ENCODE results near the gene CREBRF.

The CREBRF gene

GRCh38 chr5:173159256-173159655 is 103.1 kb downstream of the CREBRF start:
- no peak for DNase-seq (ENCODE audit: extremely low read depth, low read depth)
- TF ChIP-seq CTCF (IDR thresholded peaks at IDR 0.05; ENCODE audit: low read depth, low read length), result no peak

DNA sequence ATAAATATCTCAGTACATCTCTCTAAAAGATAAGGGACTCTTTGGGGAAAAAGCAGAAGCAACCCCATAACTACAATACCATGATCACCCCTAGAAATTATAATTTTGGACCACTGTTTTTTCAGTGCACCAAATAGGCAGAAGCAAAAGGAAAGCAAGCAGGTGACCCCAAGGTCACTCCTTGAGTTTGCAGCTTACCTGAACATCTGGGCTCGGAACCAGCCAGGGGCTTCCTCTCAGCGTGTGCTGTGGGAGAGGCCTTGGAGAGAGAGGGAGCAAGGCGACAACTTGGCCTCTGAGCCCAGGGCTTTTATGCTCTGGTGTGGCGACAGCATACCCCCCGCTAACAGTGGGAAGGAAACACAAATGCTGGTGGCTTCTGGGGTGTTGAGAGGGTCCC is 105.0 kb downstream of the CREBRF start:
- TF ChIP-seq CTCF (IDR thresholded peaks at IDR 0.05; ENCODE audit: low read depth, low read length), result no peak
- DNase-seq (ENCODE audit: extremely low read depth, low read depth), result no peak

DNA sequence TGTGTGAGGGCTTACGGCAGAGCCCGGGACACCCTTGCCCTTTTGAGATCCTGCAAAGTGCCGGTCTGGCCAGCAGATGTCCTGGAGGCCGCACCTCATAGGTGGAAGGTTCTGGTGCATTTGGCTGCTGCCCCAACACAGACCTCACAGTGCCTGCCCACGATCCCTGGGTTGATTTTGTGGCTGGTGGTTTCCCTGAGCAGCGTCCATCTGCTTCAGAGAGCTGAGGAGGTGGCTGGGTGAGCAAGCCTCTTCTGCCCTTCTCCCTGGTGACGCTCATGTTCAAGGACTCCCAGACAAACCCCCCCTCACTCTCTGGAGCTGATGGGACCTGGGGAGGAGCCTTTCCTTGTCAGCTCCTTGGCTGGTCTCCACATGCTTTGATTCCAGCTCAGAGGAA is 107.1 kb downstream of the CREBRF start:
- DNase-seq (ENCODE audit: extremely low read depth, low read depth), result no peak
- TF ChIP-seq CTCF (IDR thresholded peaks at IDR 0.05; ENCODE audit: low read depth, low read length), result no peak

DNA sequence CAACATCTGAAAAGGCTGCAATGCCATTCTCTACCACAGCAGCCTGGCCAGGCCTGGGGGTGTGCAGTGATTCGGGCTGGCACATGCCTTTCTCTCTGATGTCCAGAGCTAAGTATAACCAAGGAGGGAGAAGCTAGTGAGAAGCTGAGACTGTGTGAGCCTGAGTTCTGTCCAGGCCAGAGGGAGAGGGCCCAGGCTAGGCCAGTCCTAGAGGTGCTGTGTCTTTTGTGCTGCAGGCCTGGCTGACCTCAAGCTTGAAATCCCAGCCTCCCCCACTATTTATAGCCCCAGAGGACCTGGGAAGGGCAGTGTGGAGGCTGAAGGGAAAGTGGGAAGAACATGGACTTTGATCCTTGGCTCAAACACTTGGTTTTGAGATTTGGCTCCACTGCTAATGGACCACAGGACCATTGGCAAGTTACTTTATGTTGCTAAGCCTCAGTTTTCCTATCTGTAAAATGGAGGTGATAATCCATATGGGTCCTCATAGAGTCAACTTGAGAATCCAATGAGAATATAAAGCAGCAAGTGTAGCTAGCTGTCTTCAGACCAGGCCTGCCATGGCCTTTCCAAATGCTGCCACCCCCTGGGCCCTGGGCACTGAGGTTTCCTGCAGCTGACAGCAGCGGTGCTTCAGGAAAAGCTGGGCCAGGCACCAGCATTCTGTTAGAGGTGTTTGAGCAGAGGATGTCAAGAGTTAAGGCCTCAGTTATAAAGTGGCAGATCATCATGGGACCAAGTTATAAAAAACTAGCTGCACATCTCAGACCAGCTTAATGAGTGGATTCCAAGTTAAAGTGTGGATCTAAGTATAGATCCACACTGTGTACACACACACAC is 109.2 kb downstream of the CREBRF start:
- TF ChIP-seq CTCF (IDR thresholded peaks at IDR 0.05; ENCODE audit: low read depth, low read length), result no peak

GRCh38 chr5:173172166-173172565 is 116.0 kb downstream of the CREBRF start:
- TF ChIP-seq CTCF (IDR thresholded peaks at IDR 0.05; ENCODE audit: low read depth, low read length), result no peak
- no peak for DNase-seq (ENCODE audit: extremely low read depth, low read depth)

More for the DNA sequence above, 109.2 kb downstream of the CREBRF start:
- DNase-seq (ENCODE audit: extremely low read depth, low read depth), result no peak

DNA sequence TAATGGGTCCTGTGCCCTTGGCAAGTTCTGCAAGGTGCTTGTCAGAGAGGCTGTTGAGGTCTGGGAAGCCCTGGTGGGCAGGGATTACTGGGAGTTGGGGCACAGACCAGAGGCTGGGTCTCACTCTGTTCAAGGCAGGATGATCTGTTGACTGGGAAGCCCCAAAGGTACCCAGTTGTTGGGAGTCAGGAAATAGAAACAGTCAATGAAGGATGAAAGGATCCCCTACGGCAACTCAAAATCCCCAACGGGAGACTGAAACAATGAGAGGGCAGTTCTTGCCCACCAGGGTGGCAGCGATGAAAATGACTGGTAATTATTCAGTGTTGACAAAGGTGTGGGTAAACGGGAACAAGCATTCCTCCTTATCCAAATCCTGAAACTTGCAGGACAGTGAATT is 119.4 kb downstream of the CREBRF start:
- TF ChIP-seq CTCF (IDR thresholded peaks at IDR 0.05; ENCODE audit: low read depth, low read length), result no peak
- no peak for DNase-seq (ENCODE audit: extremely low read depth, low read depth)

DNA sequence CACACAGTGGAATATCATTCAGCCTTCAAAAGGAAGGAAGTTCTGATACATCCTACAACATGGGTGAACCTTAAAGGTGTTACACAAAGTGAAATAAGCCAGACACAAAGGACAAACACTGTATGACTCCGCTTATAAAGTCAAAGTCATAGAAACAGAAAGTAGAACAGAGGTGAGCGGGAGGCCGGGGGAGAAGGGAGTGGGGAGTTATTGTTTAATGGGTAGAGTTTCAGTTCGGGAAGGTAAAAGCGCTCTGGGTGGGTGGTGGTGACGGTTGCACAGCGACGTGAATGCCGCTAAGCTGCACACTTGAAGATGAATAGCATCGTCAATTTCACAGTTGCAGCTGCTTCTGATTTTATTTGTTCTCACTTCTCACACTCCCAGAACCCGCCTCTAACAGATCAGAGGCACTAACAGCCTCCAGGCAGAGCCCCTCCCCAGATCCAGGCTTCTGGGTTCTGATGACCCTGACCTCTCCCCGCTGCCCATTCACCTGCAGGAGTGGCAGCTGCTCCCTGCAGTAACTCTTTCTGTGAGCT is 122.3 kb downstream of the CREBRF start:
- no peak for DNase-seq (ENCODE audit: extremely low read depth, low read depth)
- no peak for TF ChIP-seq CTCF (IDR thresholded peaks at IDR 0.05; ENCODE audit: low read depth, low read length)

All from AG09319 (cell line).